H7 (cell line): ENCODE data around the gene BDNF. TPM values are rescaled to one million over a fixed set of nuclear protein-coding genes. Genes with fewer than 3 reads are reported as not detected.

Source experiments
- DNase-seq: peaks from one replicate; pipeline ENCODE4 v3.0.0; 2012
- H3K27me3 ChIP-seq: 2 replicates; pipeline ENCODE4 v1.6.0; 2011; ENCODE audit warnings: mild to moderate bottlenecking, low read length; ENCODE audit not compliant: control insufficient read depth, insufficient read depth
- H3K36me3 ChIP-seq: replicated peaks from 2 replicates; pipeline ENCODE4 v1.5.1; 2011; ENCODE audit warnings: low read length; ENCODE audit not compliant: control insufficient read depth, insufficient read depth
- H3K4me3 ChIP-seq: 2 replicates; pipeline ENCODE4 v1.5.1; 2011; ENCODE audit warnings: low read depth, mild to moderate bottlenecking, control low read depth, low read length, moderate library complexity; ENCODE audit not compliant: insufficient read depth
- total RNA-seq: library from RNA; depleted of rRNA; stranded (reverse); fragments of >200 nt; shearing (Covaris generic); gene quantifications from 2 replicates; pipeline ENCODE4 v1.2.3, GENCODE V29; 2014

BDNF gene
- total RNA-seq, 1 experiment from 2014 or later: 2.2 TPM

DNA sequence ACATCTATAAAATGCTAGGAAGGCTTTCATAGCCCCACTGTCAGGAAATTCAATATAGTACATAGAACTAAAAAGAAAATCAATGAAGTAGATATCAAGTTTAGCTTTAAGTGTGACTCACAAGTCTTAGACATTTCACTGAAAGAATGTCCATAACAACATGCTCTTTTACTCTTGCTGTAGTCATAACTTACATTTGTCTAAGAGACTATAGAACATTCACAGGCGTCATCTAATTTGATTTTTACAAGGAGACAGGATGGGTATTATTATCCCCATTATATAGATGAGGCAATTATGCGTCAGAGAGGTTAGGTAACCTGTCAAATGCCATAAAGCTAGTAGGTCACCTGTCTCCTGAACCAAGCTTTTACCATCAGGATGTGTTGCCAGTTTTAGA, 36.9 kb downstream of the BDNF start:
- no peak for DNase-seq
- H3K27me3 ChIP-seq: no peaks in the 10 kb centered on the region
- H3K36me3 ChIP-seq: no peaks in the 10 kb centered on the region; the same call in 1 of the 2 replicates
- H3K4me3 ChIP-seq: no peak overlapping the region

DNA sequence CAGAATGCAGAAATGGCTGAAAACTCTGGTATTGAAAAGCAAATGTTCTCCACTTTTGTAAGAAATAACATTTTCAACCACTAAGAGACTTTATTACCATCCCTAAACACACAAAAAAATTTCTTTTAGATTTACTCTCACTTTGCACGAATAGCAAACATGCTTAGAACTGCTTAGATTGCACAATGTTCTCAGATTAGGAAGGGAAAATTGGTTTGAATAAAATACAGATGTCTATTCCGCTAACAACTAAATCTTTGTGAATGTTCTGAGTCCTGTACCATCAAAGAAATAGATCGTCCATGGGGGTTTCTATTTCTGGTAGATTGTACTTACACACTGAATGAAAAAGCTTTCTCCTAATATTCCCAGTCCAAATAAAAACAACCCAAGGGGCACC, 40.1 kb downstream of the BDNF start:
- no peak overlapping the region for H3K4me3 ChIP-seq
- no peaks in the 10 kb centered on the region for H3K27me3 ChIP-seq
- DNase-seq: no peak
- H3K36me3 ChIP-seq: no peaks in the 10 kb centered on the region; the same call in 1 of the 2 replicates

DNA sequence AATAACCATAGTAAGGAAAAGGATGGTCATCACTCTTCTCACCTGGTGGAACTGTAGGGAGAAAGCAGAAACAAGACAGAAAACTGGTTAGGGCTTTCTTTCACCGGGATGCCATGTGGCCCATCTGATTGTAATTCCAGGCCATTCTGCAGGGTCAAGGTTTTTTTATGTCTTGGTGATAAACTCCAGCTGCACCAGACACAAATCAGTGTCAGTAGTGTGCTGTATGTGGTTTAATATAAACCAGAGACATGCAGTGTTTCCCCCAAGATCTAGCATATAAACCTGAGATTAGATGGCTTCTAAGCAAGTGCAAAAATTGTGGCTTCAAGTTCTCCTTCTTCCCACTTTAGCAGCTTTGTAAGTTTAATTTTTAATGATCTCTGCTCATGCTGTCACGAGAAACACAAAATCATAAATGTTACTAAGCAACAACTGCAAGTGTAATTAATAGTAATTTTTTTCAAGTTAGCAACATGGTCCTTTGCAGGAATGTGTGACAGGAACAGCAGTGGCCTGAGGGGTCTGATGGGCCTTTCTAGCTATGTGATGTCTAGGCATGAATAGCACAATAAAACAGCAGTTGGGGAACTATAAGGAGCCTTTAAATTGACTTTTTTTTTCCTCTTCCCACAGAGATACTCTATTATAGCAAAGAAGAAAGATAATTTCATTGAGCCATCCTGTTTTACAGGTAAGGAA, 41.6 kb downstream of the BDNF start:
- Histone ChIP-seq H3K4me3 (no peak overlapping the region), H3K36me3 (no peaks in the 10 kb centered on the region; the same call in 1 of the 2 replicates), H3K27me3 (no peaks in the 10 kb centered on the region)
- no peak for DNase-seq

DNA sequence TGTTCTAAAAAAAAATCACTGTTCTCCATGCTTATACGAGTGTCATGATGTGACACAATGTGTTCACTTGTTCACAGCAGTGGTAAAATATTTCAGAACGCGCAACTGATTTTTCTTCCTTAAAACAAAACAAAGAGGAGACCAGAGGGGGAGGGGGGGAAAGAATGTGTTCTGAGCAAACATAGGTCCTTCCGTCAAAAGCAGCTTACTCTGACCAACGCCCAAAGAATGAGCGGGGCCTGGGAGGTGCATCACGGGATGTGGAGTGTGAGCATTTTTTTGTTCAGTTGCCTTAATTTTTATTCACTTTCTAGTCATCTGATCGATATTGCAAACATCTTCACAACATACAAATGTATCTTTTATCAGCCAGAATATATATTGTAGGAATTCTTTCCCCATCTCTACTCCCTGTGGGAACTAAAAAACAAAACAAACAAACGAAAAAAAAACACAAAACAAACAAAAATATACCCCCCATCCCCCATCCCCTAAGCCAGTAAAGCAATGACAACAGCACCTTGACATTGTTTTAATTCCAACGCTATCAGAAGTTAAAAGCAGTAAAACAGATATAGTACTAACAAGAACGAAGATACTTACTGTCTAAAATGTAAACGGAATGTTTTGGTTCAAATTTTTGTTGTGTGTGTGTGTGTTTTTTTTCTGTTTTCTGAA, 43.3 kb downstream of the BDNF start:
- Histone ChIP-seq H3K36me3 (no peaks in the 10 kb centered on the region; the same call in 1 of the 2 replicates), H3K4me3 (no peak overlapping the region), H3K27me3 (no peaks in the 10 kb centered on the region)
- DNase-seq: no peak

DNA sequence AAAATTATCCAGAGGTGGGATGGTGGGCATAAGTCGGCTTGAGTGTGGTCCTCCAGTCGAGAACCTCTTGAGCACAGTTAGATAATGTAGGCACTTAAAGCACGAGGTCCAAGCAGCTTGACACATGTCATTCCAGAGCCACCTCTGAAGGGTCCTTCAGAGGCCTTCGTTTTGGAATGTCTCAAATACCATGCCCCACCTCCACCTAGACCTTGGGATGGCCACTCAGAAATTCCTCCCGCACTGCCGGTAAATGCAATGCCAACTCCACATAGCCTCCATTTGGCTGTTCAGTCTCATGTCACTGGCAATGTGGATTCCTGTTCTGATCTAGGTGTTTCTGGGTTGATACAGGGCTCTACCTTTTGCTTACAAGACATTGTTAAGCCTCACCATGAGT, 43.9 kb downstream of the BDNF start:
- Histone ChIP-seq H3K4me3 (no peak overlapping the region), H3K27me3 (no peaks in the 10 kb centered on the region), H3K36me3 (no peaks in the 10 kb centered on the region; the same call in 1 of the 2 replicates)
- DNase-seq: no peak

DNA sequence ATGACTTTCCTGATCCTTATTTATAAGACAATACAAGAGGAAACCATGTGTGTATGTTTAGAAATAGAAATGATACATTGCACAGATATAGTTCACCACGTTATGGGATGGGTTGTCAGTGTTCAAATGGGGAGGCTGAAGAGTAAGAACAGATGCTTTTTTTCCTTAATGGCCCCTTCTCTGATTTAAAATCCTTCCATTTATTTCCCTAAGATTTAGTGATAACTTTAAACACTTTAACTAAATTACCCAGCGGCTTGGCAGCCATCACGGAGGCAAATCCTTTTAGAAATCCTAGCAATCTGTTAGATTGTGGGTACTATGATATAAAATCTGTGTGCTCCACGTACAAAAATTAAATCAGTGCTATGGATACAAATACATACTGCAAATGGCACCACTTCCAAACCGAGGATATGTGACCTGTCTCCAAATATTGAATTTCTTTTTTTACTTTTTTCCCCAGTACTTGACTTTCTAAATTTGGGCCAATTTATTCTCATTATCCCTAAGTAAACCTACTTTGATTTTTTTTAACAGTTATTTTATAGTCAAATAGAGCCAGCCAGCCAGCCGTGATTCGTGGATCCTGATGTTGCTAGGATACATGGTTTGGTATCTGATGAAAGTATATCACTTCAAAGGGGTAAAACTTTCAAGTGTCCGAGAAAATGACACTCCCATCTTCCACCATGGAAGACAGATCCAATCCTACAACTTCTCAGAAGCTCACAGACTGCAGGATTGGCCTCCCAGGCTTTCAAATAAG, 46.1 kb downstream of the BDNF start:
- no peak for DNase-seq
- no peak overlapping the region for H3K4me3 ChIP-seq
- H3K27me3 ChIP-seq: no peaks in the 10 kb centered on the region
- no peaks in the 10 kb centered on the region; the same call in 1 of the 2 replicates for H3K36me3 ChIP-seq

DNA sequence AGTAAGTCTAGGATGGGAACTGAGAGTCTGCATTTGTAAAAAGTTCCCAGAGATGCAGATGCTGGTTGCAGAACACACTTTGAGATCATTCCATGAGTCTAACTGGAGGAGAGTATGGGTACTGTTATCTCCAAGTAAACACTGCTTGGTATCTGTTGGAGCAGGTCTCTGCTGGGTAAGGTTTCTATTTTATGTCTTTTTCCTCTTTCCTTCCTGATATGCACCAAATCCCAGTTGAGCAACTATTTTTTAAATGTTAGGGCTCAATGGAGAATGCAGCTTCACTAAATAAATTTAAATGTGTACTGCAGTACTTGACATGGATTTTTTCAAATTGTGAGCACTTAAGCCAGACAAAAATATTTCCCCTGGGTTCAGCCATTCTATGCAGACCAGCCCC, 48.5 kb downstream of the BDNF start:
- Histone ChIP-seq H3K27me3 (no peaks in the 10 kb centered on the region), H3K4me3 (no peak overlapping the region), H3K36me3 (no peaks in the 10 kb centered on the region)
- no peak for DNase-seq

DNA sequence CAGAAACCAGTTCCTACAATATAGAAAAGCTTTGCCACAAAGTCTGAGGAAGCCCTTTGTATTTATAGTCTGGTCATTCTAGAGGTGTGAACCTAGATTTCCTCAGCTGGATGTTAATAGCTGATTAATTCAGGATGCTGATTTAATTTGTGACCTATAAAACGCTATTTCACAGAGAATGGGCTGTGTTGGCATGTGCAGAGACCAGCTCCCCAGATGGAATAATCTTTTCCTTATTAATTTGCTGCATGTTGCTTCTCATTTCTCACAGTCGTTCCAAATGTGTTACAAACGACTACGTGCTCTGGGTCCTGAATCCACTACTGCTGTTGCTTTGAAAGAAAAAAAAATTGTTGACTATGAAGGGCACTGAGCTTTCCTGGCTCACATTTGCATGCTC, 49.3 kb downstream of the BDNF start:
- no peaks in the 10 kb centered on the region for H3K36me3 ChIP-seq
- H3K4me3 ChIP-seq: no peak overlapping the region
- no peak for DNase-seq
- H3K27me3 ChIP-seq: no peaks in the 10 kb centered on the region

DNA sequence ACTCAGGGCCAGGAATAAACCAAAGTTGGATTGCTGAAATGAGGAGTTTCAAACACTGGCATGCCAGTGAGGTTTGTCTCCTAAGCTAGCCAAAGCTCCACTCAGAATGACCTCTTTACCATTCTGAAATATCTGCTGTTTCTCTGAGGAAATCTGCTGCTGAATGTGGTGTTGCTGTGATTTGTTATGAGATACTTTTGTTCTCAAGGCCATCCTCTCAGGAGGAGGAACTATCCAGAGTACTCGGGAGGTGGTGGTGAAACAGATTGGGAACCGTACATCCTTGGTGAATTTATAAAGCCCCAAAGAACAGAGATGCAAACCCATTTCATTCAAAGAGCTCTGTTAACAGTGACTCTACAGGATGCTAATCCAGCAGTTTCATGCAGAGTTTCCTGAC, 50.5 kb downstream of the BDNF start:
- Histone ChIP-seq H3K36me3 (no peaks in the 10 kb centered on the region), H3K27me3 (no peaks in the 10 kb centered on the region), H3K4me3 (no peak overlapping the region)
- peak; percentile 22 for DNase-seq

DNA sequence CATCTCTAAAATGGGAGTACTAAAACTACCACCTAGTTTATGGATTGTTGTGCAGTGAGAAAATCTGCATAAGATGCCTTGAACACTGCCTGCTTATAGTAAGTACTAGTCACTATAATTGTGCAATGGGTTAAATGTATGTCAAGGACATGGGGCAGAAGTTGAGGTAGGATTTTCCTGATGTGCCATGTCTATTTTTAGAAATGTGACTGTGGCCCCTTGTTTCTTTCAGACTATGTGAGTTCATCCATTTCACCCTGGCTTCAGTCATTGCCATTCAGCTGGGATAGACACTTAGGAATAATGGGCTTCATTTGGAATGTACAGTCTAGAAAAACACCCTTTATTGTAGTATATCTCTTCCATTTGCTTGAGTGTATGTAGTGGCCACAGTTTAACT, 51.4 kb downstream of the BDNF start:
- DNase-seq: no peak
- Histone ChIP-seq H3K27me3 (no peaks in the 10 kb centered on the region), H3K36me3 (no peaks in the 10 kb centered on the region), H3K4me3 (no peak overlapping the region)

DNA sequence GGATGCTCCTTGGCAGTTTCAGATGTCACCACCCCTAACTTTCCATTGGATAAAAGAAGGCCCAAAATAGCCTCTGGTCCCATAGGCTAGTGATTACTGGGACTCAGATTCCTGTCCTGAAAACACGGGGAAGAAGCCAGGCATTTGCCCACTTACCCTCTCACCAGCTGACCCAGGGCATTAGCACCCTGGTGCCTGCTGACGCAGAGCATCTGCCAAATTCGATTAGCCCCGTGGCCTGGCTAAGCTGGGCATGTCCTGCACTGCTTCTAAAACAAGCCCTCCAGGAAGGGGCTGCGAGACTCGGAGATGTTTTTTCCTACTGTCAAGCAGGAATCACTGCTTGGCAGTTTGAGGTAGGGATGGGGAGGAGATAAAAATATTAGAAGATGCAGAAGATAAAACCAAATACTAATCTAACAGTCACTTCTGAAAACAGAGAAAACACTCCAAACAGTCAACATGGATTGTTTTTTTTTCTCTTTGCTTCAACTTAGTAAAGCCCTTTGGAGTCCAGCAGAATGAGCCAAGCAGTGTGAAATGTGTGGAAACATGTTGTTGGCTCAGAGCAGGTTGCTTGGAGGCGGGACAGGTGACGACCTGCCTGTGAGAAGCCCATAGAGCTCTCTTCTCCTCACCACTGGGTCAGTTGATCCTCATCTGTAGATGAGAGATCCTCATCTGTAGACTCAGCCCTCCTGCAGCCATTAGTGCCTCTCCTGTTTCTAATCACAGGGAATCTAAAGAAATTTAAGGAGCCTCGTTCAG, 54.0 kb downstream of the BDNF start:
- Histone ChIP-seq H3K36me3 (no peaks in the 10 kb centered on the region), H3K27me3 (no peaks in the 10 kb centered on the region), H3K4me3 (no peak overlapping the region)
- no peak for DNase-seq

DNA sequence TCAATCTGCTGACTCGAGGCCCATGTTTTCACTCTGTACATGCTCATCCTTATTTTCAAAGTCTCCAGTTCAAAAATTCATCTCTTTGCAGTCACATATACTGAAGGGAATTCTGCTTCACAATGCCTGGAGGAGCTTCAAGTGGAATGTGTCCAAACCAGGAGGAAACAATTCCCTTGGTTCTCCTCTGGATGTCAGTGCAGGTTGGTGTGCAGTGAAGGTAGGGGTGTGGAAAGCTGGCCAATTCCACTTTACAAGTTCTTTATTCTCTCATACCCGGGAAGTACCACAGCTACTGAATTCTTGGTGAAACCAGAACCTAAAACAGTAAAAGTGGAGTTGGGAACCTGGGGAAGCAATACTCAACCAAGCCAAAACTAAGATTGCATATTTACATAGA, 57.3 kb downstream of the BDNF start:
- no peaks in the 10 kb centered on the region for H3K36me3 ChIP-seq
- no peaks in the 10 kb centered on the region for H3K27me3 ChIP-seq
- no peak for DNase-seq
- no peak overlapping the region for H3K4me3 ChIP-seq

DNA sequence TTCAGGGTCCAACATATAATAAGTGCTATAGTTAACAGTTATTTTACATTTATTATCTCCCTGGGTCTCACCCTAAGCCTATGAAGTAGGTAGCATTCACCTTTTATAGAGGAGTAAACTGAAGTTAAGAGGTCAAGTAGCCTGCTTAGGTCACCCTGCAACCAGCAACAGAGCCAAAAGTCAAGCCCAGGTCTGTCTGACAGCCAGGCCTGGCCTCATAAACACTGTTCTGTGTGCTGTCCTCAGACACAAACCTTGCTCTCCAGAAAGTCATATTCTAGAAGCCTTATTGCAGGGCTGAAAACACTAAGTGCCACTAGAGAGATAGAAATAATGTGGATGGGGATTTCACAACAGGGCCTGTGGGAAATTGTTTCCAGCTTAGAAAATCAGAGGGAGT, 59.3 kb downstream of the BDNF start:
- no peak overlapping the region for H3K4me3 ChIP-seq
- H3K27me3 ChIP-seq: no peaks in the 10 kb centered on the region
- no peaks in the 10 kb centered on the region for H3K36me3 ChIP-seq
- no peak for DNase-seq

DNA sequence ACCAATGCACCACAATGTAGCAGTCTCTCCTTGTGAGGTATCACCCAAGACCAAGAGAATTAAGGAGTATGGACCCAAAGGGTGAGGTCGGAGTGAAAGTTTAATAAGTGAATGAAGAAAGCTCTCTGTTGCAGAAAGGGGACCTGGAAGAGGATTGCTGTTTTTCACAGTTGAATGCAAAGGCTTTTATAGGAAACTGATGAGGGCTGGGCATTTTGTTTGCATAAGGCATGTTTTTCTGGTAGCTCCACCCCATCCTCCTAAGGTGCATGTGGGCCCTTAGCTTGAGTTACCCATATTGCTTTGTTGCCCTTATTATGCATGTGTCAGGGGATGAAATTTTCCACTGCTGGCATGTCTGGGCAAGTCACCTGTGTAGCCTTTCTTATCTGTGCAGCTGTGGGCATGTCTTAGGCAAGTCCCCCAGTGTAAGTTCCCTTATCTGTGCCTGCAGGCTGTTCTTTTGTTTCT, 64.7 kb downstream of the BDNF start:
- Histone ChIP-seq H3K27me3 (no peaks in the 10 kb centered on the region), H3K4me3 (no peak overlapping the region), H3K36me3 (peaks cover 5% of the 10 kb centered on the region; the same call in 1 of the 2 replicates)
- DNase-seq: no peak
